ENCODE measurements around the gene ZNF701.

DNA sequence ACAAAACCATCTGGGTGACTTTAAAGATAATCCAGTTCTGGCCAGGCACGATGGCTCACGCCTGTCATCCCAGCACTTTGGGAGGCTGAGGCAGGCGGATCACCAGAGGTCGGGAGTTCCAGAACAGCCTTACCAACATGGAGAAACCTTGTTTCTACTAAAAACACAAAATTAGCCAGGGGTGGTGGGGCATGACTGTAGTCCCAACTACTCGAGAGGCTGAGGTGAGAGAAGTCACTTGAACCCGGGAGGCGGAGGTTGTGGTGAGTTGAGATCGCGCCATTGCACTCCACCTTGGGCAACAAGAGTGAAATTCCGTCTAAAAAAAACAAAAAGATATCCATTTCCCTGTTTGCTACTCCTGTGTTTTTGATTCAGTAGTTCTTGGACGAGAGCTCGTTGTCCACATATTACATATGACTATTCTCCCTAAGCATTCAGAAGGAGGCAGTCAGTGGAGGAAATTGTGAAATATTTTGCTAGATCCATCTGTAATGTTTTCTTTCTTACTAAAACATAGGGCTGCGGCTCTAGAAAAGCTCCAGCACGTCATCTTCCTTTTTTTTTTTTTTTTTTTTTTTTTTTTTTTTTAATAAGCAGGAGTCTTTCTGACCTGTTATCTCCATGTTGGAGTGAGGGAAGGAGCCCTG, 33.6 kb downstream of the ZNF701 start:
- TF ChIP-seq ZFP3 (tag by site-specific recombination; IDR thresholded peaks at IDR 0.05; ENCODE audit: low read depth) (no peak), ZSCAN30 (tag by site-specific recombination; IDR thresholded peaks at IDR 0.05) (no peak), ZNF146 (tag by site-specific recombination; IDR thresholded peaks at IDR 0.05) (no peak), ZNF423 (tag by site-specific recombination; IDR thresholded peaks at IDR 0.05) (no peak), ZBTB20 (tag by site-specific recombination; IDR thresholded peaks at IDR 0.05) (no peak), ZNF362 (tag by site-specific recombination; IDR thresholded peaks at IDR 0.05) (no peak), ZNF24 (tag by site-specific recombination; IDR thresholded peaks at IDR 0.05) (no peak), ZNF311 (tag by site-specific recombination; IDR thresholded peaks at IDR 0.05; ENCODE audit: borderline replicate concordance) (no peak)
- TF ChIP-seq, protein P1, sequence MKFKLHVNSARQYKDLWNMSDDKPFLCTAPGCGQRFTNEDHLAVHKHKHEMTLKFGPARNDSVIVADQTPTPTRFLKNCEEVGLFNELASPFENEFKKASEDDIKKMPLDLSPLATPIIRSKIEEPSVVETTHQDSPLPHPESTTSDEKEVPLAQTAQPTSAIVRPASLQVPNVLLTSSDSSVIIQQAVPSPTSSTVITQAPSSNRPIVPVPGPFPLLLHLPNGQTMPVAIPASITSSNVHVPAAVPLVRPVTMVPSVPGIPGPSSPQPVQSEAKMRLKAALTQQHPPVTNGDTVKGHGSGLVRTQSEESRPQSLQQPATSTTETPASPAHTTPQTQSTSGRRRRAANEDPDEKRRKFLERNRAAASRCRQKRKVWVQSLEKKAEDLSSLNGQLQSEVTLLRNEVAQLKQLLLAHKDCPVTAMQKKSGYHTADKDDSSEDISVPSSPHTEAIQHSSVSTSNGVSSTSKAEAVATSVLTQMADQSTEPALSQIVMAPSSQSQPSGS (tag by site-specific recombination; IDR thresholded peaks at IDR 0.05; ENCODE audit: low read depth): no peak
- TF ChIP-seq, protein P2, sequence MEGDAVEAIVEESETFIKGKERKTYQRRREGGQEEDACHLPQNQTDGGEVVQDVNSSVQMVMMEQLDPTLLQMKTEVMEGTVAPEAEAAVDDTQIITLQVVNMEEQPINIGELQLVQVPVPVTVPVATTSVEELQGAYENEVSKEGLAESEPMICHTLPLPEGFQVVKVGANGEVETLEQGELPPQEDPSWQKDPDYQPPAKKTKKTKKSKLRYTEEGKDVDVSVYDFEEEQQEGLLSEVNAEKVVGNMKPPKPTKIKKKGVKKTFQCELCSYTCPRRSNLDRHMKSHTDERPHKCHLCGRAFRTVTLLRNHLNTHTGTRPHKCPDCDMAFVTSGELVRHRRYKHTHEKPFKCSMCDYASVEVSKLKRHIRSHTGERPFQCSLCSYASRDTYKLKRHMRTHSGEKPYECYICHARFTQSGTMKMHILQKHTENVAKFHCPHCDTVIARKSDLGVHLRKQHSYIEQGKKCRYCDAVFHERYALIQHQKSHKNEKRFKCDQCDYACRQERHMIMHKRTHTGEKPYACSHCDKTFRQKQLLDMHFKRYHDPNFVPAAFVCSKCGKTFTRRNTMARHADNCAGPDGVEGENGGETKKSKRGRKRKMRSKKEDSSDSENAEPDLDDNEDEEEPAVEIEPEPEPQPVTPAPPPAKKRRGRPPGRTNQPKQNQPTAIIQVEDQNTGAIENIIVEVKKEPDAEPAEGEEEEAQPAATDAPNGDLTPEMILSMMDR (tag by site-specific recombination; IDR thresholded peaks at IDR 0.05): no peak
